Measurements from ENCODE around the gene RFT1. TPM values are rescaled to one million over a fixed set of nuclear protein-coding genes. Genes with fewer than 3 reads are reported as not detected.

The RFT1 gene
- total and polyA plus RNA-seq, 2 of the 13 experiments (the other 11 are each of a cell fraction or from before 2014, with no cell fraction given) = 23.2 to 37.0 TPM

GRCh38 chr3:53132347-53132746 is 2.1 kb upstream of the RFT1 start (continued):
- TF ChIP-seq, protein P1, sequence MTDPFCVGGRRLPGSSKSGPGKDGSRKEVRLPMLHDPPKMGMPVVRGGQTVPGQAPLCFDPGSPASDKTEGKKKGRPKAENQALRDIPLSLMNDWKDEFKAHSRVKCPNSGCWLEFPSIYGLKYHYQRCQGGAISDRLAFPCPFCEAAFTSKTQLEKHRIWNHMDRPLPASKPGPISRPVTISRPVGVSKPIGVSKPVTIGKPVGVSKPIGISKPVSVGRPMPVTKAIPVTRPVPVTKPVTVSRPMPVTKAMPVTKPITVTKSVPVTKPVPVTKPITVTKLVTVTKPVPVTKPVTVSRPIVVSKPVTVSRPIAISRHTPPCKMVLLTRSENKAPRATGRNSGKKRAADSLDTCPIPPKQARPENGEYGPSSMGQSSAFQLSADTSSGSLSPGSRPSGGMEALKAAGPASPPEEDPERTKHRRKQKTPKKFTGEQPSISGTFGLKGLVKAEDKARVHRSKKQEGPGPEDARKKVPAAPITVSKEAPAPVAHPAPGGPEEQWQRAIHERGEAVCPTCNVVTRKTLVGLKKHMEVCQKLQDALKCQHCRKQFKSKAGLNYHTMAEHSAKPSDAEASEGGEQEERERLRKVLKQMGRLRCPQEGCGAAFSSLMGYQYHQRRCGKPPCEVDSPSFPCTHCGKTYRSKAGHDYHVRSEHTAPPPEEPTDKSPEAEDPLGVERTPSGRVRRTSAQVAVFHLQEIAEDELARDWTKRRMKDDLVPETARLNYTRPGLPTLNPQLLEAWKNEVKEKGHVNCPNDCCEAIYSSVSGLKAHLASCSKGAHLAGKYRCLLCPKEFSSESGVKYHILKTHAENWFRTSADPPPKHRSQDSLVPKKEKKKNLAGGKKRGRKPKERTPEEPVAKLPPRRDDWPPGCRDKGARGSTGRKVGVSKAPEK (CRISPR knock-in tag; IDR thresholded peaks at IDR 0.05; ENCODE audit: borderline replicate concordance) = no peak
- TF ChIP-seq, protein P2, sequence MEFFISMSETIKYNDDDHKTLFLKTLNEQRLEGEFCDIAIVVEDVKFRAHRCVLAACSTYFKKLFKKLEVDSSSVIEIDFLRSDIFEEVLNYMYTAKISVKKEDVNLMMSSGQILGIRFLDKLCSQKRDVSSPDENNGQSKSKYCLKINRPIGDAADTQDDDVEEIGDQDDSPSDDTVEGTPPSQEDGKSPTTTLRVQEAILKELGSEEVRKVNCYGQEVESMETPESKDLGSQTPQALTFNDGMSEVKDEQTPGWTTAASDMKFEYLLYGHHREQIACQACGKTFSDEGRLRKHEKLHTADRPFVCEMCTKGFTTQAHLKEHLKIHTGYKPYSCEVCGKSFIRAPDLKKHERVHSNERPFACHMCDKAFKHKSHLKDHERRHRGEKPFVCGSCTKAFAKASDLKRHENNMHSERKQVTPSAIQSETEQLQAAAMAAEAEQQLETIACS (CRISPR knock-in tag; IDR thresholded peaks at IDR 0.05) = no peak
- TF ChIP-seq MTA1 (CRISPR knock-in tag; IDR thresholded peaks at IDR 0.05; ENCODE audit: borderline replicate concordance) (no peak), TBX3 (IDR thresholded peaks at IDR 0.05; ENCODE audit: borderline replicate concordance) (no peak), MAZ (IDR thresholded peaks at IDR 0.05; ENCODE audit: borderline replicate concordance, low read depth, low read length) (no peak), MAZ (CRISPR knock-in tag; IDR thresholded peaks at IDR 0.05; ENCODE audit: low read depth) (no peak), JUNB (CRISPR knock-in tag; IDR thresholded peaks at IDR 0.05; ENCODE audit: borderline replicate concordance) (no peak), SRF (IDR thresholded peaks at IDR 0.05; ENCODE audit: low read depth, low read length) (0 out of 2 replicates have a peak, but pooled peaks have one; percentile 7), SMARCC2 (IDR thresholded peaks at IDR 0.05) (no peak), GFI1 (CRISPR knock-in tag; IDR thresholded peaks at IDR 0.05; ENCODE audit: borderline replicate concordance) (peak; percentile 26; the same call in 1 of the 2 replicates), SMAD1 (CRISPR knock-in tag; IDR thresholded peaks at IDR 0.05; ENCODE audit: borderline replicate concordance, low read depth) (no peak), ATM (IDR thresholded peaks at IDR 0.05; ENCODE audit: borderline replicate concordance) (no peak), SP5 (CRISPR knock-in tag; IDR thresholded peaks at IDR 0.05; ENCODE audit: borderline replicate concordance, low read depth) (peak; percentile 67; the same call in 1 of the 2 replicates), TSC22D2 (CRISPR knock-in tag; IDR thresholded peaks at IDR 0.05; ENCODE audit: borderline replicate concordance) (no peak), YY1 (IDR thresholded peaks at IDR 0.05; ENCODE audit: insufficient read depth, insufficient replicate concordance, low read depth, low read length) (no peak), CEBPG (CRISPR knock-in tag; IDR thresholded peaks at IDR 0.05) (no peak)
- TF ChIP-seq, protein P3, sequence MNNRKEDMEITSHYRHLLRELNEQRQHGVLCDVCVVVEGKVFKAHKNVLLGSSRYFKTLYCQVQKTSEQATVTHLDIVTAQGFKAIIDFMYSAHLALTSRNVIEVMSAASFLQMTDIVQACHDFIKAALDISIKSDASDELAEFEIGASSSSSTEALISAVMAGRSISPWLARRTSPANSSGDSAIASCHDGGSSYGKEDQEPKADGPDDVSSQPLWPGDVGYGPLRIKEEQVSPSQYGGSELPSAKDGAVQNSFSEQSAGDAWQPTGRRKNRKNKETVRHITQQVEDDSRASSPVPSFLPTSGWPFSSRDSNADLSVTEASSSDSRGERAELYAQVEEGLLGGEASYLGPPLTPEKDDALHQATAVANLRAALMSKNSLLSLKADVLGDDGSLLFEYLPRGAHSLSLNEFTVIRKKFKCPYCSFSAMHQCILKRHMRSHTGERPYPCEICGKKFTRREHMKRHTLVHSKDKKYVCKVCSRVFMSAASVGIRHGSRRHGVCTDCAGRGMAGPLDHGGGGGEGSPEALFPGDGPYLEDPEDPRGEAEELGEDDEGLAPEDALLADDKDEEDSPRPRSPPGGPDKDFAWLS (CRISPR knock-in tag; IDR thresholded peaks at IDR 0.05; ENCODE audit: borderline replicate concordance) = no peak
- TF ChIP-seq, protein P4, sequence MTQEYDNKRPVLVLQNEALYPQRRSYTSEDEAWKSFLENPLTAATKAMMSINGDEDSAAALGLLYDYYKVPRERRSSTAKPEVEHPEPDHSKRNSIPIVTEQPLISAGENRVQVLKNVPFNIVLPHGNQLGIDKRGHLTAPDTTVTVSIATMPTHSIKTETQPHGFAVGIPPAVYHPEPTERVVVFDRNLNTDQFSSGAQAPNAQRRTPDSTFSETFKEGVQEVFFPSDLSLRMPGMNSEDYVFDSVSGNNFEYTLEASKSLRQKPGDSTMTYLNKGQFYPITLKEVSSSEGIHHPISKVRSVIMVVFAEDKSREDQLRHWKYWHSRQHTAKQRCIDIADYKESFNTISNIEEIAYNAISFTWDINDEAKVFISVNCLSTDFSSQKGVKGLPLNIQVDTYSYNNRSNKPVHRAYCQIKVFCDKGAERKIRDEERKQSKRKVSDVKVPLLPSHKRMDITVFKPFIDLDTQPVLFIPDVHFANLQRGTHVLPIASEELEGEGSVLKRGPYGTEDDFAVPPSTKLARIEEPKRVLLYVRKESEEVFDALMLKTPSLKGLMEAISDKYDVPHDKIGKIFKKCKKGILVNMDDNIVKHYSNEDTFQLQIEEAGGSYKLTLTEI (CRISPR knock-in tag; conservative IDR thresholded peaks at IDR 0.05) = no peak
- TF ChIP-seq, protein P5, sequence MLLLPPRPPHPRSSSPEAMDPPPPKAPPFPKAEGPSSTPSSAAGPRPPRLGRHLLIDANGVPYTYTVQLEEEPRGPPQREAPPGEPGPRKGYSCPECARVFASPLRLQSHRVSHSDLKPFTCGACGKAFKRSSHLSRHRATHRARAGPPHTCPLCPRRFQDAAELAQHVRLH (CRISPR knock-in tag; IDR thresholded peaks at IDR 0.05; ENCODE audit: borderline replicate concordance, low read depth) = no peak
